ENCODE results near the gene NEURL1.

DNA sequence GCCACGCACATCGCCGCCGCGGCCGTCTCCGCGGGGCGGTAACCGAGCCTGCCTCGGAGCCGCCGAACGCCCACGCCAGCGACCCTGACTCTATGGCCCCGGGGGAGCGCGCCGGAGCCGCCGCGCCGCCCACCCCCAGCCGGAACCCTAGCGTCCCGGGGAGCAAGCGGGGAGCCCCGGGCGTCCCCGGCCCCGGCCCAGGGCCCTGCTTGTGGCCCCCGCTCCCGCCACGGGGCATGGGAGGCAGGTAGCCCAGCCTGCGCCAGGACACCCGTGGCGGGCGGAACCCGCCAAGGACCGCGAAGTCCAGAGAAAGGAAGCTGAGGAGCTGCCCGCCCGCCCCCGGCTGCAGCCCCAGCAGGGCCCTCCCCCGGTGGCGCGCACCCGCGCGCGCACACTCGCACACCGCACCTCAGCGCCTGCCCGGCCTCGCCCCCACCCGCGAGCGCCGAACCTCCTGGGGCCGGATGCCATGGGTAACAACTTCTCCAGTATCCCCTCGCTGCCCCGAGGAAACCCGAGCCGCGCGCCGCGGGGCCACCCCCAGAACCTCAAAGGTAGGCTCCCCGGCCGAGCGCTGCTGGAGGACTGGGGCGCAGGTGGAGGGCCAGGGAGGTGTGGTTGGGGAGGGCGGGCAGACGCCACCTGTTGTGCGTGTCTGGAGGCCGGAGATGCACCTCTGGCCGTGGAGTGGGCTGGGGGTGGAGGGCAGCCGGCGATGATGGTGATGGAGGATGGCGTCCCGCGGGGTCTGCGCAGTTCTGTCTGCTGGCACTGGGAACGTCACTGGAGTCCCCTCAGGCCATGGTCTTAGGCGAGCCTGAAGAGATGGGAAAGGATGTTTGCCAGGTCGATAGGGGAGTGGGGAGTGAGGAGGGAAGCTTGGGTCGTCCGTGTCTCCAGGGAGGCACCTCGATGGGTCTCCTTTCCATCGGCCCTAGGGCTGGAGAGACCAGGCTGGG, 692 bp downstream of the NEURL1 start:
- TF ChIP-seq, protein P1, sequence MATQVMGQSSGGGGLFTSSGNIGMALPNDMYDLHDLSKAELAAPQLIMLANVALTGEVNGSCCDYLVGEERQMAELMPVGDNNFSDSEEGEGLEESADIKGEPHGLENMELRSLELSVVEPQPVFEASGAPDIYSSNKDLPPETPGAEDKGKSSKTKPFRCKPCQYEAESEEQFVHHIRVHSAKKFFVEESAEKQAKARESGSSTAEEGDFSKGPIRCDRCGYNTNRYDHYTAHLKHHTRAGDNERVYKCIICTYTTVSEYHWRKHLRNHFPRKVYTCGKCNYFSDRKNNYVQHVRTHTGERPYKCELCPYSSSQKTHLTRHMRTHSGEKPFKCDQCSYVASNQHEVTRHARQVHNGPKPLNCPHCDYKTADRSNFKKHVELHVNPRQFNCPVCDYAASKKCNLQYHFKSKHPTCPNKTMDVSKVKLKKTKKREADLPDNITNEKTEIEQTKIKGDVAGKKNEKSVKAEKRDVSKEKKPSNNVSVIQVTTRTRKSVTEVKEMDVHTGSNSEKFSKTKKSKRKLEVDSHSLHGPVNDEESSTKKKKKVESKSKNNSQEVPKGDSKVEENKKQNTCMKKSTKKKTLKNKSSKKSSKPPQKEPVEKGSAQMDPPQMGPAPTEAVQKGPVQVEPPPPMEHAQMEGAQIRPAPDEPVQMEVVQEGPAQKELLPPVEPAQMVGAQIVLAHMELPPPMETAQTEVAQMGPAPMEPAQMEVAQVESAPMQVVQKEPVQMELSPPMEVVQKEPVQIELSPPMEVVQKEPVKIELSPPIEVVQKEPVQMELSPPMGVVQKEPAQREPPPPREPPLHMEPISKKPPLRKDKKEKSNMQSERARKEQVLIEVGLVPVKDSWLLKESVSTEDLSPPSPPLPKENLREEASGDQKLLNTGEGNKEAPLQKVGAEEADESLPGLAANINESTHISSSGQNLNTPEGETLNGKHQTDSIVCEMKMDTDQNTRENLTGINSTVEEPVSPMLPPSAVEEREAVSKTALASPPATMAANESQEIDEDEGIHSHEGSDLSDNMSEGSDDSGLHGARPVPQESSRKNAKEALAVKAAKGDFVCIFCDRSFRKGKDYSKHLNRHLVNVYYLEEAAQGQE (IDR thresholded peaks at IDR 0.05; ENCODE audit: insufficient read depth in 1 of 2, low read depth in 2 of 2, low read length in 2 of 2), result no peak
- TF ChIP-seq SIN3A (IDR thresholded peaks at IDR 0.05; ENCODE audit: borderline replicate concordance, insufficient read depth, low read length) (no peak), POLR2AphosphoS5 (IDR thresholded peaks at IDR 0.05; ENCODE audit: low read depth, low read length) (no peak), TAF1 (IDR thresholded peaks at IDR 0.05; ENCODE audit: borderline replicate concordance, insufficient read depth, low read length) (no peak), FOXP2 (optimal IDR thresholded peaks at IDR 0.05; ENCODE audit: borderline replicate concordance, extremely low read depth, extremely low read length, insufficient read depth) (no peak)
